ENCODE measurements around the gene DAGLB. TPM values are rescaled to one million over a fixed set of nuclear protein-coding genes. Genes with fewer than 3 reads are reported as not detected.

Gene DAGLB
- total and polyA plus RNA-seq, 2 of the 4 experiments (the other 2 are of a cell fraction): 23.4 to 33.5 TPM

- Histone ChIP-seq H3K9ac (ENCODE audit: low read depth, low read length) (no peak overlapping the region), H3K4me2 (ENCODE audit: low read depth, low read length) (no peak overlapping the region), H3K18ac (ENCODE audit: low read depth, low read length) (no peak overlapping the region), H3K79me1 (ENCODE audit: low read depth in 1 of 2, low read length in 2 of 2) (peaks cover 21 to 76% of the 10 kb centered on the region in 2 experiments), H3K56ac (ENCODE audit: extremely low read depth, insufficient read depth, low read length) (no peak overlapping the region), H3K4me3 (ENCODE audit: insufficient read depth, low read depth, low read length) (no peak overlapping the region), H2AK9ac (replicated peaks; ENCODE audit: low read depth, low read length, poor library complexity) (no peak overlapping the region), H2BK5ac (ENCODE audit: low read depth, low read length, poor library complexity, severe bottlenecking) (no peak overlapping the region), H3K36me3 (ENCODE audit: control insufficient read depth, insufficient read depth, low read length) (peaks cover 44% of the 10 kb centered on the region), H3K4ac (ENCODE audit: low read depth, low read length) (no peak overlapping the region), H4K91ac (ENCODE audit: insufficient read depth, low read depth, low read length) (no peak overlapping the region), H2BK15ac (ENCODE audit: low read depth, low read length) (no peak overlapping the region), H3K14ac (replicated peaks; ENCODE audit: low read depth, low read length) (no peak overlapping the region; the same call in 1 of the 2 replicates), H3K27ac (ENCODE audit: insufficient read depth, low read length) (no peak overlapping the region; the same call in 1 of the 2 replicates), H3K9me3 (ENCODE audit: control insufficient read depth, insufficient read depth, low read length) (no peaks in the 10 kb centered on the region), H3K9me1 (ENCODE audit: insufficient read depth, low read length) (peaks cover 35% of the 10 kb centered on the region), H3K27me3 (ENCODE audit: control insufficient read depth, insufficient read depth, low read length) (no peaks in the 10 kb centered on the region), H4K5ac (ENCODE audit: low read depth, low read length) (no peak overlapping the region), H2BK120ac (ENCODE audit: low read depth, low read length) (no peak overlapping the region), H2AFZ (replicated peaks; ENCODE audit: low read length, poor library complexity) (no peak overlapping the region), H3K23ac (ENCODE audit: low read depth, low read length) (no peak overlapping the region), H2AK5ac (ENCODE audit: low read depth, low read length) (no peak overlapping the region), H3K4me1 (ENCODE audit: control insufficient read depth, insufficient read depth, low read length) (peaks cover 5% of the 10 kb centered on the region; the same call in 1 of the 2 replicates), H2BK20ac (ENCODE audit: low read depth, low read length) (no peak overlapping the region), H4K8ac (ENCODE audit: low read depth in 2 of 2, low read length in 2 of 2) (0 out of 4 replicates have a peak overlapping the region, but pooled peaks of 1 of the 2 experiments have one; percentile 14), H4K20me1 (ENCODE audit: insufficient read depth, low read length) (peaks cover 93% of the 10 kb centered on the region)
- TF ChIP-seq CTCF (conservative IDR thresholded peaks at IDR 0.05; ENCODE audit: low read depth, low read length) (no peak), MAFK (IDR thresholded peaks at IDR 0.05; ENCODE audit: low read depth, low read length) (no peak), ELK1 (IDR thresholded peaks at IDR 0.05; ENCODE audit: borderline replicate concordance, low read depth, low read length) (no peak), RAD21 (IDR thresholded peaks at IDR 0.05; ENCODE audit: low read length) (no peak), FOS (IDR thresholded peaks at IDR 0.05; ENCODE audit: low read depth, low read length) (no peak), SMC3 (IDR thresholded peaks at IDR 0.05; ENCODE audit: low read depth, low read length) (no peak), USF2 (IDR thresholded peaks at IDR 0.05; ENCODE audit: low read depth, low read length) (no peak), MXI1 (IDR thresholded peaks at IDR 0.05; ENCODE audit: borderline replicate concordance, low read depth, low read length) (no peak), CHD1 (IDR thresholded peaks at IDR 0.05; ENCODE audit: low read depth, low read length) (no peak), RFX5 (IDR thresholded peaks at IDR 0.05; ENCODE audit: low read depth, low read length) (no peak)
- WGBS, 2 experiments (ENCODE audit: extremely low coverage in 2 of 2, insufficient read length in 1 of 2): no CpG with 5 or more reads among the region's 12 CpGs
- in situ Hi-C loops (cut with MboI; ENCODE audit: low sequenced_read_pairs) (no loop called here), intact Hi-C loops (cut with micrococcal nuclease) (no loop called here), dilution Hi-C loops (cut with HindIII; ENCODE audit: low sequenced_read_pairs, unreplicated experiment) (no loop called here)
- no TSS peak for BruUV-seq (replicated peaks)
- CTCF ChIA-PET: no interaction called here
- POLR2A ChIA-PET (ENCODE audit: unreplicated experiment): no interaction called here
- DNase-seq (no peak), ATAC-seq (ENCODE audit: low read depth) (no peak)
Observed at GRCh38 chr7:6398943-6399342, 48.8 kb downstream of the DAGLB start.

All from IMR-90 (cell line).